GM12878 (cell line): ENCODE data around the gene MAMDC4. TPM values are rescaled to one million over a fixed set of nuclear protein-coding genes. Genes with fewer than 3 reads are reported as not detected.
A peak's percentile ranks its signal among the peaks of the same experiment; 100 is the strongest.

ENCODE experiments used
- BCLAF1 ChIP-seq: fragments of 450-650 bp; IDR thresholded peaks from 2 replicates; pipeline ENCODE4 v1.6.1; 2017; ENCODE audit warnings: antibody characterized with exemption, mild to moderate bottlenecking, moderate library complexity
- EZH2 ChIP-seq: IDR thresholded peaks from 2 replicates; pipeline ENCODE4 v1.6.1; 2012; ENCODE audit warnings: low read depth, mild to moderate bottlenecking, control low read depth, inconsistent platforms, low read length, borderline replicate concordance; ENCODE audit not compliant: control insufficient read depth
- FOXK2 ChIP-seq: fragments of 450-650 bp; IDR thresholded peaks from 2 replicates; pipeline ENCODE4 v1.6.1; 2017; ENCODE audit warnings: mild to moderate bottlenecking, moderate library complexity
- HCFC1 ChIP-seq: fragments of 150-350 bp; IDR thresholded peaks from 2 replicates; pipeline ENCODE4 v1.6.1; 2014; ENCODE audit warnings: low read length
- JUNB ChIP-seq: IDR thresholded peaks from 2 replicates; pipeline ENCODE4 v1.6.1; 2016; ENCODE audit warnings: antibody characterized with exemption, mild to moderate bottlenecking
- NFYA ChIP-seq: IDR thresholded peaks from 2 replicates; pipeline ENCODE4 v1.6.1; 2011; ENCODE audit warnings: low read depth, mild to moderate bottlenecking, low read length, improper control_type of control experiment, borderline replicate concordance
- NFYB ChIP-seq: IDR thresholded peaks from 2 replicates; pipeline ENCODE4 v1.6.1; 2011; ENCODE audit warnings: low read depth, mild to moderate bottlenecking, low read length, improper control_type of control experiment, moderate library complexity; ENCODE audit not compliant: insufficient read depth
- PKNOX1 ChIP-seq: fragments of 450-650 bp; IDR thresholded peaks from 2 replicates; pipeline ENCODE4 v1.6.1; 2016; ENCODE audit warnings: mild to moderate bottlenecking
- RELA ChIP-seq: fragments of 450-650 bp; IDR thresholded peaks from 2 replicates; pipeline ENCODE4 v1.8.0; 2014; ENCODE audit warnings: borderline replicate concordance; ENCODE audit not compliant: partially characterized antibody
- SIX5 ChIP-seq: IDR thresholded peaks from 2 replicates; pipeline ENCODE4 v1.6.1; 2011; ENCODE audit warnings: mild to moderate bottlenecking, low read depth, low read length, moderate library complexity; ENCODE audit not compliant: severe bottlenecking
- SMAD5 ChIP-seq: IDR thresholded peaks from 2 replicates; pipeline ENCODE4 v1.6.1; 2016; ENCODE audit warnings: antibody characterized with exemption, low read depth
- STAT1 ChIP-seq: fragments of 450-650 bp; conservative IDR thresholded peaks from 2 replicates; pipeline ENCODE4 v1.6.1; 2014; ENCODE audit warnings: antibody characterized with exemption, mild to moderate bottlenecking
- STAT3 ChIP-seq: IDR thresholded peaks from 2 replicates; pipeline ENCODE4 v1.6.1; 2011; ENCODE audit warnings: low read depth, low read length, improper control_type of control experiment
- TCF3 ChIP-seq: IDR thresholded peaks from 2 replicates; pipeline ENCODE4 v1.6.1; 2012; ENCODE audit warnings: low read depth, mild to moderate bottlenecking, low read length, borderline replicate concordance; ENCODE audit not compliant: insufficient read depth
- USF1 ChIP-seq: IDR thresholded peaks from 2 replicates; pipeline ENCODE4 v1.6.1; 2011; ENCODE audit warnings: borderline replicate concordance, low read depth, mild to moderate bottlenecking, moderate library complexity, mixed read lengths, low read length; ENCODE audit not compliant: insufficient read depth; ENCODE audit errors: extremely low read length
- YBX1 ChIP-seq: fragments of 450-650 bp; IDR thresholded peaks from 2 replicates; pipeline ENCODE4 v1.6.1; 2016; ENCODE audit warnings: antibody characterized with exemption
- ZNF592 ChIP-seq: fragments of 450-650 bp; IDR thresholded peaks from 2 replicates; pipeline ENCODE4 v1.6.1; 2017; ENCODE audit warnings: mild to moderate bottlenecking, moderate library complexity
- ZZZ3 ChIP-seq: IDR thresholded peaks from 2 replicates; pipeline ENCODE4 v1.6.1; 2011; ENCODE audit warnings: low read depth; ENCODE audit not compliant: control insufficient read depth, insufficient read length
- polyA plus RNA-seq, 11 experiments: library from polyadenylated mRNA; depleted of rRNA in 4 of 11; unstranded in 6 of 11; stranded (reverse) in 5 of 11; fragments of >200 nt; fragmentation: Nextera tagmentation in 4 of 11; fragmentation: Illumina TruSeq in 1 of 11; extraction: Ambion mirVana in 4 of 11; extraction: Trizol in 1 of 11; gene quantifications; 1 replicate in 1 of 11; 2 replicates in 10 of 11; pipeline versions ENCODE4 v1.2.1 to v1.2.3, GENCODE V29; 2011 to 2016; ENCODE audit warnings: inconsistent platforms in 2 of 11, missing spikeins in 2 of 11, low read depth in 1 of 11
- total RNA-seq, 4 experiments: library from RNA; depleted of rRNA in 3 of 4; stranded (reverse); fragments of >200 nt in 3 of 4; fragmentation: Illumina TruSeq in 1 of 4; extraction: Trizol in 1 of 4; gene quantifications; 2 replicates each; pipeline versions ENCODE4 v1.2.1 to v1.2.3, GENCODE V29; 2013 to 2021

Gene MAMDC4
- total and polyA plus RNA-seq, 10 of the 15 experiments (the other 5 are each of a cell fraction or from before 2014, with no cell fraction given) = 0.22 to 5.7 (median 2.4) TPM; not detected in 1

- no peak for TF ChIP-seq ZNF592
- TF ChIP-seq EZH2 = no peak
- no peak for TF ChIP-seq RELA
- TF ChIP-seq STAT3 = no peak
- no peak for TF ChIP-seq YBX1
- peak; percentile 96 for TF ChIP-seq NFYB
- 0 out of 2 replicates have a peak, but pooled peaks have one; percentile 38 for TF ChIP-seq TCF3
- TF ChIP-seq USF1 = peak; percentile 70
- peak; percentile 63 for TF ChIP-seq PKNOX1
- TF ChIP-seq SIX5 = no peak
- TF ChIP-seq HCFC1 = no peak; the same call in 1 of the 2 replicates
- no peak for TF ChIP-seq ZZZ3
- TF ChIP-seq JUNB = no peak
- no peak for TF ChIP-seq FOXK2
- TF ChIP-seq NFYA = peak; percentile 91
- no peak for TF ChIP-seq BCLAF1
- TF ChIP-seq SMAD5 = peak; percentile 77
- no peak for TF ChIP-seq STAT1
Observed at GRCh38 chr9:136849038-136849959, 2.8 kb upstream of the MAMDC4 start, which contains the start of gene PHPT1 (continued).
